Measurements from ENCODE around the gene CCNF. TPM values are rescaled to one million over a fixed set of nuclear protein-coding genes. Genes with fewer than 3 reads are reported as not detected.
"Not testable (repeated sequence)": the region's sequence is repeated elsewhere in the genome, so short reads cannot be mapped to it uniquely, and the experiment has no call there.

CCNF gene
- total RNA-seq, 1 donor from 2014 or later, result 7.8 TPM

- no peak for DNase-seq
Measured at GRCh38 chr16:2471653-2472487, 42.6 kb downstream of the CCNF start.

GRCh38 chr16:2472488-2472864, 43.2 kb downstream of the CCNF start:
- no peak for DNase-seq

- DNase-seq, result no peak
Measured at GRCh38 chr16:2472885-2473445, 43.7 kb downstream of the CCNF start.

- DNase-seq, result no peak
Measured at GRCh38 chr16:2473446-2473926, 44.2 kb downstream of the CCNF start.

GRCh38 chr16:2473999-2474876, 45.0 kb downstream of the CCNF start:
- DNase-seq, result peak; percentile 22

- DNase-seq, result peak; percentile 52
Measured at GRCh38 chr16:2474877-2475412, 45.7 kb downstream of the CCNF start, which contains the start of gene TBC1D24. Gene TBC1D24, plus strand, starts transcription at chr16:2475127. Its CDS starts 21,022 bp downstream, at chr16:2496149.

GRCh38 chr16:2475413-2476344, 46.4 kb downstream of the CCNF start:
- no peak for DNase-seq

GRCh38 chr16:2476345-2476720, 47.1 kb downstream of the CCNF start:
- no peak for DNase-seq

GRCh38 chr16:2476741-2477140, 47.5 kb downstream of the CCNF start:
- DNase-seq, result no peak

GRCh38 chr16:2477327-2477726, 48.1 kb downstream of the CCNF start:
- DNase-seq, result no peak

- no peak for DNase-seq
Measured at GRCh38 chr16:2478279-2478678, 49.0 kb downstream of the CCNF start.

- not testable (repeated sequence) for DNase-seq
Measured at GRCh38 chr16:2479996-2480395, 50.7 kb downstream of the CCNF start.

- DNase-seq, result no peak
Measured at GRCh38 chr16:2480948-2481347, 51.7 kb downstream of the CCNF start.

GRCh38 chr16:2481676-2482075, 52.4 kb downstream of the CCNF start:
- DNase-seq, result no peak

GRCh38 chr16:2482249-2482648, 53.0 kb downstream of the CCNF start:
- DNase-seq, result no peak

- DNase-seq, result no peak
Measured at GRCh38 chr16:2482708-2483534, 53.7 kb downstream of the CCNF start.

- no peak for DNase-seq
Measured at GRCh38 chr16:2483939-2484897, 55.0 kb downstream of the CCNF start.

- no peak for DNase-seq
Measured at GRCh38 chr16:2484898-2485508, 55.8 kb downstream of the CCNF start.

All from skin of body (tissue), 2 donors.